ENCODE measurements around the gene HNMT. TPM values are rescaled to one million over a fixed set of nuclear protein-coding genes. Genes with fewer than 3 reads are reported as not detected.
"Not testable (repeated sequence)": the region's sequence is repeated elsewhere in the genome, so short reads cannot be mapped to it uniquely, and the experiment has no call there.

HNMT gene
- polyA plus RNA-seq, 1 donor, result 18.9 TPM

DNA sequence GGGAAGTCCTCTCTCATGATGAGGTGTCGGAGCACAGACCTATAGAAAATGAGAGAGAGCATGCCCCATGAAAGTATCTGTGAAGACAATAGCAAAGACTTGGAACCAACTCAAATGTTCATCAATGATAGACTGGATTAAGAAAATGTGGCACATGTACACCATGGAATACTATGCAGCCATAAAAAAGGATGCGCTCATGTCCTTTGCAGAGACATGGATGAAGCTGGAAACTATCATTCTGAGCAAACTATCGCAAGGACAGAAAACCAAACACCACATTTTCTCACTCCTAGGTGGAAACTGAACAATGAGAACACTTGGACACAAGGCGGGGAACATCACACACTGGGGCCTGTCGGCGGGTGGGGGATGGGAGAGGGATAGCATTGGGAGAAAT, 79.3 kb downstream of the HNMT start:
- not testable (repeated sequence) for DNase-seq (ENCODE audit: low read depth)

DNA sequence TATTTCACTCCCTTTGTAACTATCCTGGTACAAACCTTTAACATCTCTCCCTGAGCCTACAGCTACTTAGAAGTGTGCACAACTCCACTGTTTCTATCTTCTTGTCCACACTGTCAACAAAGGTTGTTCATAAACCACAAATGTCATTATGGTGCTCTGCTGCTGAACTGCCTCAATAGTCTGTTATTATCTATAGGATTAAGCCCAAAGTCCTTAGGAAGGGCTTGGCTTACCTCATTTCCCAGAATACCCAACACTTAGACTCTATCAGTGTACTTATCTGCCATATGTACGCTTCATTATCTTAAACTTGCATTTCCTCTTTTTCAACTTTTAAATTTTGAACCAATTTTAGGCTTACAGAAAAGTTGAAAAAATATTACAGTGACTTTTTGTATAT, 94.2 kb downstream of the HNMT start:
- DNase-seq (ENCODE audit: low read depth), result no peak

DNA sequence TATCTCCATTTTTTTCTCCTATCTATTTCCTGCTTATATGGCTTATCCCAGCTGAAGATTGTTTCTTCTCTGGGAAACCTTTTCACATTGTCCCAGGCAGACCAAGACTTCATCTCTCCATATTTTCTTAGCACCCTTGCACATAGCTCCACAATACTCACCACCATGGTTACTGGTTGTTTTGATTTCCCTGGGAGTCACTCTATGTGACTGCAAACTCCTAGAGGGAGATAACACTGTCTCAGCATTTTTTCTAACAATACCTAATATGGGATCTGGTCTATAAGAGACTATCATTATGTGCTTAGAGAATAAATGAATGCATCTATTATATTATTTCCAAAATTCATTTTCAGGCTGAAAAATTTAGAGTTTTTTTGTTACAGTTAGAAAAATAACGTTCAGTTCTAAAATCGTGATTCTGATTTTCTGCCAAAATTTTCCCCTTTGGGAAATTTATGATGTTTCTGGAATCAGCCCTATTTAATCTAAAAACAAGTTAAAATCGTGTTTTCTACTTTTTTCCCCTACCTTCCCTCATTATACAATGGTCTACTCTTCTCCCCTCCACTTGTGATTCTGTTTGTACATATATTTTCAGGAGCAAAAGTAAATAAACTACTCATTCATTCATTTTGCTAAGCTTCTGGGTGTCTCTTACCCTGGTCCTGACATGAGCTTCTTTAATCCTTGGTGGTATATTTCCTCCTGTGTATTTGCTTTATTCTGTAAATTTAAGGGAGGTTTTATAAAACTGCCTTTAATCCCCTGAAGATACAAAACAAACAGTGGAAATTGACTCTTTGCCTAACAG, 95.4 kb downstream of the HNMT start:
- no peak for DNase-seq (ENCODE audit: low read depth)

DNA sequence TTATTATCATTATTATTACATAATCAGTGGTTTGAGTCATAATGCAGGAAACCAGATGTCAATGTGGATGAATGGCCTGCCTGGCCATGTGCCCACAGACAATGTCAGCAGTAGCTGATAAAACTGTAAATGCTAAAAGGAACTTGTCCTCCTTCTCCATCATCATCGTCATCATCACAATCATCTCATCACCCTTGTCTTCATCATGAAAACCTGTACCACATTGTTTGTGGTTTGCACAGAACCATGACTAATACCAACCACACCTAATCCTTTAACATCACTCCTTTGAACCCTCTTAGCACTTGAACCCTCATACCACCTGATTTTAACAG, 96.0 kb downstream of the HNMT start:
- peak; percentile 14 for DNase-seq (ENCODE audit: low read depth)

- DNase-seq (ENCODE audit: low read depth), result no peak
Observed at GRCh38 chr2:138061961-138062360, 97.7 kb downstream of the HNMT start.

DNA sequence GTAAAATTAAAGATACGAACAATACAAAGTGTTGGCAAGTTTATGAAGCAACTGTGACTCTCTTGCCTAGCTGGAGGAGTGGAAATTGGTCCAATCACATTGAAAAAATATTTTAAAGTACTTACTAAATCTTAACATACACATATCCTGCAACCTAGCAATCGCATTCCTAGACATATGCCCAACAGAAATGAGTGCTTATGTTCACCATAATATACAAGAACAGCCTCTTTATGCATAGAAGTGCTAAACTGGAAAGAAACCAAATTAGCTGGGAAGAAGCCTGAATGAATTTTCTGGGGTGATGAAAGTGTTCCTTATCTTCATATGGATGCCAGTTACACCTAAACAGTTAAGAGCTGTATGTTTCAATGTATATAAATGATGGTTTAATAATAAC, 98.9 kb downstream of the HNMT start:
- DNase-seq (ENCODE audit: low read depth), result no peak
